Vagina (tissue), 2 donors: Measurements from ENCODE around the gene ARPC4. TPM values are rescaled to one million over a fixed set of nuclear protein-coding genes. Genes with fewer than 3 reads are reported as not detected.

Experiments used
- DNase-seq, 2 donors: peaks; one replicate each; pipeline ENCODE4 v3.0.0-alpha.2; 2017; ENCODE audit errors: extremely low spot score in 2 of 2
- H3K27ac ChIP-seq: fragments of 200-600 bp; sonication (generic); one replicate; pipeline ENCODE4 v1.5.1; 2019
- H3K27me3 ChIP-seq: fragments of 200-600 bp; sonication (generic); one replicate; pipeline ENCODE4 v1.5.1; 2019
- H3K36me3 ChIP-seq, 2 donors: fragments of 200-600 bp; sonication (generic); one replicate each; pipeline ENCODE4 v1.5.1; 2017 to 2019
- H3K4me1 ChIP-seq: fragments of 200-600 bp; sonication (generic); one replicate; pipeline ENCODE4 v1.5.1; 2019
- H3K4me3 ChIP-seq, 2 donors: fragments of 200-600 bp; sonication (generic); 1 replicate in 1 of 2; 2 replicates in 1 of 2; pipeline ENCODE4 v1.5.1; 2016 to 2019
- H3K9me3 ChIP-seq: fragments of 200-600 bp; sonication (generic); one replicate; pipeline ENCODE4 v1.5.1; 2019
- POLR2A ChIP-seq, 2 donors: fragments of 450-650 bp; IDR thresholded peaks; one replicate each; pipeline ENCODE4 v1.6.1; 2017; ENCODE audit warnings: antibody characterized with exemption in 2 of 2, mild to moderate bottlenecking in 2 of 2, moderate library complexity in 2 of 2
- POLR2AphosphoS5 ChIP-seq, 2 donors: sonication (generic); formaldehyde crosslinking; IDR thresholded peaks; one replicate each; pipeline ENCODE4 v1.9.0; 2017; ENCODE audit warnings: antibody characterized with exemption in 2 of 2, mild to moderate bottlenecking in 2 of 2, low read depth in 1 of 2; ENCODE audit not compliant: insufficient read depth in 1 of 2
- intact Hi-C: fragments of 100-400 bp; cut with DNase I; formaldehyde crosslinking; loops from one replicate; pipeline ENCODE4 v1.15.1; 2023
- total RNA-seq: library from RNA; depleted of rRNA; stranded (reverse); fragments of >200 nt; gene quantifications from one replicate; pipeline ENCODE4 v1.2.3, GENCODE V29; 2016
- TF ChIP-seq, protein P1 (sequence below), 3 experiments: fragments of 450-650 bp in 2 of 3; fragments of 200-600 bp in 1 of 3; sonication (generic) in 1 of 3; IDR thresholded peaks; one replicate each; pipeline ENCODE4 v1.5.1; 2017 to 2019; ENCODE audit warnings: antibody characterized with exemption in 3 of 3, mild to moderate bottlenecking in 2 of 3, moderate library complexity in 2 of 3

The ARPC4 gene
- total RNA-seq, 1 donor from 2014 or later: 124 TPM

DNA sequence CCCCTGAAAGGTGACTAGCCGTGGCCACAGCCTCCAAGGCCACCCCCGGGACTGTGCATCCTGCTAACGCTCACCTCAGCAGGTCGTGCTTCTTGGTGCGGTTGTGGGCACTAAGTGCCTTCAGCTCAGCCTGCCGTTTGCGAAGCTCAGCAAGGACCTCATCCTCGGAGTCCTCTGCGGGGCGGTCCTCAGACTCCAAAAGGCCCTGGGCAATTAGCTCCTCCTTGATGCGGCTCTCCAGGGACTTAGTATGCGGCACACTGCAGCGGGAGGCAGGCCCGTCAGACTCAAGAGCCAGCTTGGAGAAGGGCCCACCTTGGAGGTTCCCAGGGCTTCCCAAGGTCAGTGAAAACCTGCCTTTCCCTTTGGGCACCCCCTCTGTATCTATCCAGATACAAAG lies 8.9 kb upstream of the ARPC4 start:
- no peaks in the 10 kb centered on the region for H3K27me3 ChIP-seq
- H3K4me1 ChIP-seq: no peaks in the 10 kb centered on the region
- H3K27ac ChIP-seq: no peak overlapping the region
- peaks cover 2 to 46% of the 10 kb centered on the region in 2 donors for H3K36me3 ChIP-seq
- H3K9me3 ChIP-seq: no peaks in the 10 kb centered on the region
- H3K4me3 ChIP-seq: no peak overlapping the region
- TF ChIP-seq POLR2AphosphoS5 (IDR thresholded peaks at IDR 0.05; ENCODE audit: insufficient read depth in 1 of 2, low read depth in 1 of 2) (no peak), POLR2A (IDR thresholded peaks at IDR 0.05) (no peak)
- TF ChIP-seq, protein P1, sequence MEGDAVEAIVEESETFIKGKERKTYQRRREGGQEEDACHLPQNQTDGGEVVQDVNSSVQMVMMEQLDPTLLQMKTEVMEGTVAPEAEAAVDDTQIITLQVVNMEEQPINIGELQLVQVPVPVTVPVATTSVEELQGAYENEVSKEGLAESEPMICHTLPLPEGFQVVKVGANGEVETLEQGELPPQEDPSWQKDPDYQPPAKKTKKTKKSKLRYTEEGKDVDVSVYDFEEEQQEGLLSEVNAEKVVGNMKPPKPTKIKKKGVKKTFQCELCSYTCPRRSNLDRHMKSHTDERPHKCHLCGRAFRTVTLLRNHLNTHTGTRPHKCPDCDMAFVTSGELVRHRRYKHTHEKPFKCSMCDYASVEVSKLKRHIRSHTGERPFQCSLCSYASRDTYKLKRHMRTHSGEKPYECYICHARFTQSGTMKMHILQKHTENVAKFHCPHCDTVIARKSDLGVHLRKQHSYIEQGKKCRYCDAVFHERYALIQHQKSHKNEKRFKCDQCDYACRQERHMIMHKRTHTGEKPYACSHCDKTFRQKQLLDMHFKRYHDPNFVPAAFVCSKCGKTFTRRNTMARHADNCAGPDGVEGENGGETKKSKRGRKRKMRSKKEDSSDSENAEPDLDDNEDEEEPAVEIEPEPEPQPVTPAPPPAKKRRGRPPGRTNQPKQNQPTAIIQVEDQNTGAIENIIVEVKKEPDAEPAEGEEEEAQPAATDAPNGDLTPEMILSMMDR (IDR thresholded peaks at IDR 0.05): no peak
- no peak for DNase-seq
- intact Hi-C loops: no loop called here

DNA sequence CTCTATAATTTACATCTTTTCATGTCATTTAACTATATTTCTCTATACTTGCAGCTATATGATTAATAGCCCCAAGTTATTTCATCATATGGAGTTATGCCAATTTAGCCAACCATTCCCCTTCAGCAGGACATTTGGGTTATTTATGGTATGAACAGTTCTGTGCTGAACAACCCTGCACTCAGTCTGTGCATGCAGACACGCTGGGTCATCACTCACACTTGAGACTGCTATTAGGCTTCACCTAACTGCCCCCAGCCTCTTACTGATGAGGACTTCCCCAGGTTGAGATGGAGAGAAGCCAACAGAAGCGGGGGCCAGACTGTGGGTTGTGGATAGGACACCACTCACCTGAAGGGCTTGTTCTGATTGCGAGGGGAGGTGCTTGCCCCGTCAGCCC lies 7.9 kb upstream of the ARPC4 start:
- no peaks in the 10 kb centered on the region for H3K4me1 ChIP-seq
- H3K27me3 ChIP-seq: no peaks in the 10 kb centered on the region
- no peak overlapping the region for H3K27ac ChIP-seq
- H3K36me3 ChIP-seq: peaks cover 2 to 55% of the 10 kb centered on the region in 2 donors
- no peaks in the 10 kb centered on the region for H3K9me3 ChIP-seq
- DNase-seq: no peak
- intact Hi-C loops: no loop called here
- H3K4me3 ChIP-seq: no peak overlapping the region
- TF ChIP-seq POLR2A (IDR thresholded peaks at IDR 0.05): no peak
- TF ChIP-seq, protein P1 (IDR thresholded peaks at IDR 0.05): no peak
- no peak for TF ChIP-seq POLR2AphosphoS5 (IDR thresholded peaks at IDR 0.05; ENCODE audit: insufficient read depth in 1 of 2, low read depth in 1 of 2)

DNA sequence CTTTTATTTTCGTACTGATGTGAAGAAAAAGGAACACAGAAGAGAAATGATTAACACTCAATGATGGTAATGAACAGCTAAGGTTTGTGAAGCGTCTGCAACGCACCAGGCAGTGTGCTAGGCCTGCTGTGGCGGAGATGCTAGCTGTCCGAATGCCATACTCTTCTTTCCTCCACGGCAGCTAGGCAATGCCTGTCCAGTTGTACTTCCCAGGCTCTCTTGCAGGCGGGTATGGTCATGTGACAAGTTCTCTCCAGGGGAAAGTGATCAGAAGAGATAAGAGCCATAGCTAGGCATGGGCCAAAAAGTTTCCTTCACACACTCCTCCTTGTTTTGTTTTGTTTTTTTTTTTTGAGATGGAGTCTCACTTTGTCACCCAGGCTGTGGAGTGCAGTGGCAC lies 7.3 kb upstream of the ARPC4 start:
- TF ChIP-seq POLR2AphosphoS5 (IDR thresholded peaks at IDR 0.05; ENCODE audit: insufficient read depth in 1 of 2, low read depth in 1 of 2) (no peak), POLR2A (IDR thresholded peaks at IDR 0.05) (no peak)
- TF ChIP-seq, protein P1 (IDR thresholded peaks at IDR 0.05): no peak
- no peaks in the 10 kb centered on the region for H3K27me3 ChIP-seq
- peaks cover 3% of the 10 kb centered on the region for H3K4me1 ChIP-seq
- no peak overlapping the region for H3K27ac ChIP-seq
- intact Hi-C loops: no loop called here
- no peaks in the 10 kb centered on the region for H3K9me3 ChIP-seq
- no peak for DNase-seq
- H3K36me3 ChIP-seq: peaks cover 2 to 55% of the 10 kb centered on the region in 2 donors
- no peak overlapping the region for H3K4me3 ChIP-seq

DNA sequence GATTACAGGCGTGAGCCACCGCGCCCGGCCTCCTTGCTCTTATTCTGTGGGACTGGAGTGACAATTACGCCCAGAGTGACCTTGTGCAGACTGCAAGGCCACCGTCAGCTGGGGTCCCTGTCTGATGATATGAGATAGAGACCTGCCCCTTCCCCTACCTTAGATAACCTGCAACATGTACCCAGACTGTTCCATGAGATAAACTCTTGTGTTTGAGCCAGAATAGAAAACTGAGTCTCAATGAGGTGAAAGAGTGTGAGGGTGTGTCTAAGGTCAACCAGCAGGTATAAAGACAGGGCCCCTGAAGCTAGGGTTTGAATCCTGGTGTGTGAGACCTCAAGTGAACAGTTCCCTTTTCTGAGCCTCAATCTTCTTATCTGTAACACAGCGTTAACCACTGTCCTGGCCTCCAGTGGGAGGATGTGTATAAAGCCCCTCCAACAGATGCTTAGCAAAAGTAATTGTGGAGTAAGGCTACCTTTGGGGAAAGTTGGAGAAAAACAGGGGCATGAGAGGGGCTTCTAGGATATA lies 6.6 kb upstream of the ARPC4 start:
- no peak overlapping the region for H3K27ac ChIP-seq
- no peak overlapping the region for H3K4me3 ChIP-seq
- no peak for DNase-seq
- H3K9me3 ChIP-seq: no peaks in the 10 kb centered on the region
- H3K27me3 ChIP-seq: no peaks in the 10 kb centered on the region
- no peak for TF ChIP-seq POLR2AphosphoS5 (IDR thresholded peaks at IDR 0.05; ENCODE audit: insufficient read depth in 1 of 2, low read depth in 1 of 2)
- TF ChIP-seq POLR2A (IDR thresholded peaks at IDR 0.05): no peak
- TF ChIP-seq, protein P1 (IDR thresholded peaks at IDR 0.05): no peak
- peaks cover 10% of the 10 kb centered on the region for H3K4me1 ChIP-seq
- intact Hi-C loops: no loop called here
- H3K36me3 ChIP-seq: peaks cover 2 to 55% of the 10 kb centered on the region in 2 donors

DNA sequence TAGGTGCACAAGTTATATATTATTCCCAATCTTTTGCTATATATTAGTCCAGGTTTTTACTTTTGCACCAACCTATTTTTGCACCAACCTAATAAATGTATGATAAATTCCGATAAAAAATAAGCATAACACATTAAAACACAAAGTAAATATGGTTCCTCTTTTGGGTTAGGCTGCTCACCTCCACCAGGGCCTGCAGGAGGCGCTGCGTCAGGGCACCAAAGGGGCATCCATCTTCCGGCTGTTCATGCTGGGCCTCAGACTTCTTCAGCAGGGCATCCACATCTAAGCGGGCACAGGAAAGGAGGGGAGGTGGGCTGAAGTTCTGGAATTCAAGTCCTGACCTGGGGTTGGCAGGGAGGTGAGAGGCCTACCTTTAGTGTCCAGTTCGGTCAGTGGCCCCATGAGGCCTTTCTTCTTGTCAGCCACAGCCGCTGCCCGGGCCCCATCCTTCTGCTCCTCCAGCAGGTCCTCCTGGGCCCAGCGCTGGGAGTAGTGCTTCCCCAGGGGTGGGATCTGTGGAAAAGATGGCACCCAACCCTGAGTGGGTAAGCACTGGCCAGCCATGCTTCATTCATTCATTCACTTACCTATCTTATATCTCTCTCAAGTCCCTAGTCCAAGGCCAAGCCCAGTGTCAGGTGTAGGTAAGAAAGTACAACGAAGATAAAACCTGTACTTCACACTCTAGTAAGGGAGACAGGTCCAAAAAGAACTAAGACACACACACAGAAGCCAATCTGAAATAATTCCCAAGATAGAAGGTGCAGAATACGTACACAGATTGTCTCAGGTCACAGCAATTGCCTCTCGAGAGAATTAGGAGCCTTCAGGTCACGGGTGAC lies 5.8 kb upstream of the ARPC4 start:
- no peak for DNase-seq
- intact Hi-C loops: no loop called here

More for the DNA sequence above, 5.8 kb upstream of the ARPC4 start:
- no peak overlapping the region for H3K4me3 ChIP-seq
- H3K9me3 ChIP-seq: no peaks in the 10 kb centered on the region
- peaks cover 18% of the 10 kb centered on the region for H3K4me1 ChIP-seq
- no peaks in the 10 kb centered on the region for H3K27me3 ChIP-seq
- peaks cover under 1 to 55% of the 10 kb centered on the region in 2 donors for H3K36me3 ChIP-seq
- TF ChIP-seq POLR2AphosphoS5 (IDR thresholded peaks at IDR 0.05; ENCODE audit: insufficient read depth in 1 of 2, low read depth in 1 of 2) (no peak), POLR2A (IDR thresholded peaks at IDR 0.05) (no peak)
- TF ChIP-seq, protein P1 (IDR thresholded peaks at IDR 0.05): no peak
- no peak overlapping the region for H3K27ac ChIP-seq
